ENCODE measurements around the gene SPTBN1.

Gene SPTBN1

DNA sequence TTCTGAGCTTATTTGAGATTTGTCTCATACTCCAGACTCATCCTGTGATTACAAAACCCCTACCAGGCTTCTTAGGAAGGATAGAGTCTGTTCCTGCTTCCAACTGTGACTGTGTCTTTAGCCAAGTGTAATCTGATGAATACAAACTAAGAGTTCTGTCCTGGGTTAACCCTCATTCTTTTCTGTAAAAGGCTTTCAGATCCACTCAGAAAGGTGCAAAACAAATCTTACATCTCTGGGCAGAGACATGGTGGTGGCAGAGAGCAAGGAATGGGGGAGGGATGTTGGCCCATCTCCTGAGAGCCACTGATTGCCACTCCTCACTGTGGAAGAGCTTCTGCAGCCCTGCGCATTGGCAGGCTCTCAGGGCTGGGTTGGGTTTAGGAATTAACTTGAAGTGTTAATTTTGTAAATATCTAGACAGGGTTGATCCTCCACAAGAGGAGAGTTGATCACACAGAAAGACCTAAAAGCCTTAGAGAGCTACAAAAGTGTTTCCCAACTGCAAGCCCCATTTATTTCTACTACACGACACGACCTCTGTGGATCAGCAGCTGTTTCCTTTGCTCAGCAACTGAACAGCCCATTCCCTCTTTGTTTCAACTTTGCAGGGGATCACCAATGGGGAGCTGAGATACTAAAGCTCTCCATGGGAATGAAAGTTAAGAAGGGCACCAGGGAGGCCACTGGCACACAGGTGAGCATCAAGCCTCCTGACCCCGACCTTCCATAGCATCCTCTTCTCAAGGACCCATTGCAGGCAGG lies 23.7 kb upstream of the SPTBN1 start:
- no peak for DNase-seq (ENCODE audit: low spot score)
- in situ Hi-C loops (cut with MboI; ENCODE audit: low pct_unique_long_range_greater_than_20kb, low sequenced_read_pairs, unreplicated experiment) = no loop called here
- TF ChIP-seq, protein P1, sequence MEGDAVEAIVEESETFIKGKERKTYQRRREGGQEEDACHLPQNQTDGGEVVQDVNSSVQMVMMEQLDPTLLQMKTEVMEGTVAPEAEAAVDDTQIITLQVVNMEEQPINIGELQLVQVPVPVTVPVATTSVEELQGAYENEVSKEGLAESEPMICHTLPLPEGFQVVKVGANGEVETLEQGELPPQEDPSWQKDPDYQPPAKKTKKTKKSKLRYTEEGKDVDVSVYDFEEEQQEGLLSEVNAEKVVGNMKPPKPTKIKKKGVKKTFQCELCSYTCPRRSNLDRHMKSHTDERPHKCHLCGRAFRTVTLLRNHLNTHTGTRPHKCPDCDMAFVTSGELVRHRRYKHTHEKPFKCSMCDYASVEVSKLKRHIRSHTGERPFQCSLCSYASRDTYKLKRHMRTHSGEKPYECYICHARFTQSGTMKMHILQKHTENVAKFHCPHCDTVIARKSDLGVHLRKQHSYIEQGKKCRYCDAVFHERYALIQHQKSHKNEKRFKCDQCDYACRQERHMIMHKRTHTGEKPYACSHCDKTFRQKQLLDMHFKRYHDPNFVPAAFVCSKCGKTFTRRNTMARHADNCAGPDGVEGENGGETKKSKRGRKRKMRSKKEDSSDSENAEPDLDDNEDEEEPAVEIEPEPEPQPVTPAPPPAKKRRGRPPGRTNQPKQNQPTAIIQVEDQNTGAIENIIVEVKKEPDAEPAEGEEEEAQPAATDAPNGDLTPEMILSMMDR (IDR thresholded peaks at IDR 0.05; ENCODE audit: extremely low read depth, insufficient read depth, missing control alignments) = no peak

DNA sequence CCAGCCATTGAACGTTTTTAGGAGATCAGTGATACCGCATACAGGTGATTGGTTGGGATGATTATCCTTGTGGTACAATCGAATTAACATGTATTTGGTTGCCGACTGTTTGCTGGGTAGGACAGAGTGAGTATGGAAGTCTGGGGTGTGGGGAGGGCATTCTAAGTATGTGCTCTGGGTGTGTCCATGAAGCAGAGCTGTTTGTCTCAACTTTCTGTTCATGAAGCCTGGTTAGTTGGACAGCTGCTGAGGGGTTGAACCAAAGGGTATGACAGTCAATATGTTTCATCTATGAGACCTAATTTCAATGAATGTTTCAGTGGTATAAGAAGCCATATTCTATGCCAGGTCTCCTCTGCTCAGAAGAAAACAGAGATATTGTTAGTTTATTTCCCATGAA lies 21.9 kb upstream of the SPTBN1 start:
- in situ Hi-C loops (cut with MboI; ENCODE audit: low pct_unique_long_range_greater_than_20kb, low sequenced_read_pairs, unreplicated experiment) = no loop called here
- no peak for DNase-seq (ENCODE audit: low spot score)
- TF ChIP-seq, protein P1 (IDR thresholded peaks at IDR 0.05; ENCODE audit: extremely low read depth, insufficient read depth, missing control alignments) = no peak

DNA sequence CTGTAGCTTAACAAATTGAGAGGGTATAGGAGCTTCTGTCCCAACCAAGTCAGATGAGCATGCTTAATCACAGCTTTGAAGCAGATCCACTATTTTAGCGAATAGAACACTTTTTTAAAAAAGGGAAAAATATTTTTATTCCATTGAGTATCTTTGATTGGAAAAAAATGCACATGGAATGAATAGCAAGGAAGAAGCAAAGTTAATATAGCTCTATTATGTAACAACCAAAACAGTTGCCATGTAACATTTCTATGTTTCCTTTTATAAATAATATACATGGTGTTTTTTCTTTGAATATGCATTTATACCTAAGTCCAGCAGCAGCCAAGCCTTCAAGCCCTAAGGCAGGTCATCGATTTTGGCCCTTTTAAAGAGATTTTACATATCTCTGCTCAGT lies 21.4 kb upstream of the SPTBN1 start:
- in situ Hi-C loops (cut with MboI; ENCODE audit: low pct_unique_long_range_greater_than_20kb, low sequenced_read_pairs, unreplicated experiment) = no loop called here
- DNase-seq (ENCODE audit: low spot score) = no peak
- TF ChIP-seq, protein P1 (IDR thresholded peaks at IDR 0.05; ENCODE audit: extremely low read depth, insufficient read depth, missing control alignments) = no peak

DNA sequence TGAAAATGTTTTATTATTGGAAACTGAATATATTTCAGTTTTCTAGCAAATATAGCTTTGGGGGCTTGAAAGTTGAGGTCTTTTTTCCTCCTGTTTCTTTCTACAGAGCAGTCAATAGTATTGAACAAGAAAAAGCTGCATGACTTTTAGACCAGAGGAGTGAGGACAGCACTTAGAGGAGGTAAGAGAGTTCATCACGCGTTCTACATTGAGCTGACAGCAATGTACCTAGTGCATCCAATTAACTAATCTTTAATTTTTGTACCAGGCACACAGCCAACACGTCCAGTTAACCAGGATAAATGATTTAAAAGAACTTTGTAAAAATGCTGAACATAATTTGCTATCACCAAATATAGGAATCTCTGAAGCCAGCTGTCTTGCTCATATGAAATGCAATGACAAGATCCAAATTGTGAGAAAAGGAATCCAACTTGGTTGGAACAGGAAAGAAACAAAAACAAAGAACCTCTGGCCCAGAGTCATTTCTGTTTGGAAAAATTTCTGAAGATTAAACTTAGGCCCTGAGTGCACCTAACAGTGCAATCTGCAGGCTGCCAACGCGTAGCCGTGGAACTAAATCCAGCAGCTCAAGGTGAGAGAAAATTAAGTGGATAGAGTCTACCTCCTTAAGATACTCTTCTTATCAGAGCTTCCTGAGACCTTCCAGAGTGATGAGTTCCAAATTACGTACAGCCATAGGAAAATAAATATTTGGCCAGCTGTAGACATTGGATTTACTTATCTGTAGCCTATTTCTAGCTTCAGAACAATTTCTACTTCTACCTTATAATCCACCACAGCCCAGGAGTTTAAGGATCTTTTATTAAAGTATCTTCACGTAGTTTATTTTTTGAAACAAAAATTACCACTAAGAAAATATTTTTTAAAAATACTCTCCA lies 20.6 kb upstream of the SPTBN1 start:
- TF ChIP-seq, protein P1 (IDR thresholded peaks at IDR 0.05; ENCODE audit: extremely low read depth, insufficient read depth, missing control alignments) = no peak
- in situ Hi-C loops (cut with MboI; ENCODE audit: low pct_unique_long_range_greater_than_20kb, low sequenced_read_pairs, unreplicated experiment) = no loop called here
- DNase-seq (ENCODE audit: low spot score) = no peak

DNA sequence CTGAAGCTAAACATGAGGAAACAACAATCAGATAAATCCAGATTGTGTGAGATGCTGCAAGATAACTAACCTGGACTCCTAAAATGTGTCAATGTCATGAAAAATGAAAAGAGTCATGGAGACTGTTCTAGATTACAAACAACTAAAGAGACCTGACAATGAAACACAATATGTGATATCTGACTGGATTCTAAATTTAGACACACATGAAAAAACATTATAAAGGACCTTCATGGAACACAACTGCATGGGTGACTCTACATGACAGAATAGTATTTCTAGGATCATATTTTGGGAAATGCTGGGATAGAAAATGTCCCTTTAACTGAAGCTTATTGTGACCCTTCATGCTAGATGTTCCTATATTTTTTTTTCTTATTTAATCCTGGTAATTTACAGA lies 18.5 kb upstream of the SPTBN1 start:
- TF ChIP-seq, protein P1 (IDR thresholded peaks at IDR 0.05; ENCODE audit: extremely low read depth, insufficient read depth, missing control alignments) = no peak
- no peak for DNase-seq (ENCODE audit: low spot score)
- in situ Hi-C loops (cut with MboI; ENCODE audit: low pct_unique_long_range_greater_than_20kb, low sequenced_read_pairs, unreplicated experiment) = no loop called here

DNA sequence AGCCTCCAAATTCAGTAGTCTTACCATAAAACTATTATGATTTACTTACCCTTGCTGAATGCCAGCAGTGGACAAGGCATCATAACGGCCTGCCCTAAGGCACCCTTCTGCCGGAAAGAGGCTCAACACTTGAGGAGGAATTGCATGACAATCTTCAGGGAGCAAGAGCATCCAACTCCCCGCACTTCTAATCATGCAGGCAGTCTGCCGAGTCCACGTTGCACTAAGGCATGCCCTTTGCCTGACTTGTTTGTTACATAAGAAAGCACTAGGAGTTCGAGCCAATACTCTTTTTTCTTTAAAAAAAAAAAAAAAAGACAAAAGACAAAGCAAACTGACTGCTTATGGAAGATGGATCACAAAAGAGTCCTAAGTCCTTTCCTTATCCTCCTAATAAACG lies 17.9 kb upstream of the SPTBN1 start:
- no peak for DNase-seq (ENCODE audit: low spot score)
- in situ Hi-C loops (cut with MboI; ENCODE audit: low pct_unique_long_range_greater_than_20kb, low sequenced_read_pairs, unreplicated experiment) = no loop called here
- TF ChIP-seq, protein P1 (IDR thresholded peaks at IDR 0.05; ENCODE audit: extremely low read depth, insufficient read depth, missing control alignments) = no peak

Data from GM13977 (cell line).